AG04449 (cell line): Measurements from ENCODE around the gene MEIKIN.

Experiments used
- CTCF ChIA-PET: fragments of 350-600 bp; formaldehyde crosslinking; extraction: SDS; loops from one replicate; lab custom pipeline; 2021; ENCODE audit warnings: antibody characterized with exemption; lab: Yijun Ruan, JAX
- POLR2A ChIA-PET: fragments of 400-600, 350-600 bp; formaldehyde crosslinking; extraction: SDS; loops from one replicate; lab custom pipeline; 2020; ENCODE audit warnings: antibody characterized with exemption, inconsistent platforms; lab: Yijun Ruan, JAX
- DNase-seq: peaks from one replicate; pipeline ENCODE4 v3.0.0-alpha.2; 2010; ENCODE audit warnings: low read depth, low spot score
- H3K4me3 ChIP-seq: 2 replicates; pipeline ENCODE4 v1.5.1; 2011; ENCODE audit warnings: low read depth, mild to moderate bottlenecking, control low read depth, low read length
- TF ChIP-seq, protein P1 (sequence below): IDR thresholded peaks from one replicate; pipeline ENCODE4 v1.5.1; 2011; ENCODE audit warnings: mild to moderate bottlenecking, moderate library complexity, low read length, control low read depth, inconsistent platforms; ENCODE audit not compliant: insufficient read depth; ENCODE audit errors: missing control alignments

Gene MEIKIN

DNA sequence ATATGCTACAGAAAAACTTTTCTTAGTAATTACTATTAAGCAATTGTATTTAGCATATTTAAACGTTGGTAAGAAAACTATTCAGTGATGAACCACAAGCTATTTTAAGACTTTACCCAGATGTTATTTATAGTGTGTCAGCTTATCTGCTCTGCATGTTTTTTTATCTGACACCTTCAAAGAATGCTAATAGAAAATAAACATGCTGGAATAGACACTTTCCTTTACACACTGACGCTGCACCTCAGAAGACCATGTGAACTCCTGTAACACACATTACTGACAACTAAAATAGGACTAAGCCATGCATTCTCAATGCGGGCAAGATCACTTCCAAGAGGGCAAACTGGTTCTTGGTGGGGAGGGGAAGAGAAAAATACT lies 187.0 kb downstream of the MEIKIN start:
- DNase-seq = no peak
- ChIA-PET POLR2A (no interaction called here), CTCF (interaction anchor here (1.3 kb wide), 1 partner anchor 10 kb away, joined by 4 read pairs; no protein-coding TSS in a partner anchor)
- TF ChIP-seq, protein P1, sequence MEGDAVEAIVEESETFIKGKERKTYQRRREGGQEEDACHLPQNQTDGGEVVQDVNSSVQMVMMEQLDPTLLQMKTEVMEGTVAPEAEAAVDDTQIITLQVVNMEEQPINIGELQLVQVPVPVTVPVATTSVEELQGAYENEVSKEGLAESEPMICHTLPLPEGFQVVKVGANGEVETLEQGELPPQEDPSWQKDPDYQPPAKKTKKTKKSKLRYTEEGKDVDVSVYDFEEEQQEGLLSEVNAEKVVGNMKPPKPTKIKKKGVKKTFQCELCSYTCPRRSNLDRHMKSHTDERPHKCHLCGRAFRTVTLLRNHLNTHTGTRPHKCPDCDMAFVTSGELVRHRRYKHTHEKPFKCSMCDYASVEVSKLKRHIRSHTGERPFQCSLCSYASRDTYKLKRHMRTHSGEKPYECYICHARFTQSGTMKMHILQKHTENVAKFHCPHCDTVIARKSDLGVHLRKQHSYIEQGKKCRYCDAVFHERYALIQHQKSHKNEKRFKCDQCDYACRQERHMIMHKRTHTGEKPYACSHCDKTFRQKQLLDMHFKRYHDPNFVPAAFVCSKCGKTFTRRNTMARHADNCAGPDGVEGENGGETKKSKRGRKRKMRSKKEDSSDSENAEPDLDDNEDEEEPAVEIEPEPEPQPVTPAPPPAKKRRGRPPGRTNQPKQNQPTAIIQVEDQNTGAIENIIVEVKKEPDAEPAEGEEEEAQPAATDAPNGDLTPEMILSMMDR = no peak
- no peak overlapping the region for H3K4me3 ChIP-seq

GRCh38 chr5:131757830-131758519 lies 187.5 kb downstream of the MEIKIN start:
- ChIA-PET POLR2A (no interaction called here), CTCF (interaction anchor here (1.3 kb wide), 1 partner anchor 10 kb away, joined by 4 read pairs; no protein-coding TSS in a partner anchor)
- no peak for DNase-seq
- TF ChIP-seq, protein P1 = no peak
- no peak overlapping the region for H3K4me3 ChIP-seq
